MM.1S (cell line): ENCODE results near the gene LARP1.

Source experiments
- CTCF ChIP-seq: fragments of 300-600 bp; sonication (generic); IDR thresholded peaks from 2 replicates; pipeline ENCODE4 v1.5.1; 2016; ENCODE audit warnings: antibody characterized with exemption, low read length, mixed read lengths
- EZH2 ChIP-seq: fragments of 300-600 bp; sonication (generic); optimal IDR thresholded peaks from 2 replicates; pipeline ENCODE3; 2017; ENCODE audit warnings: low read depth, mild to moderate bottlenecking, antibody characterized with exemption, low read length, mixed read lengths
- EZH2phosphoT487 ChIP-seq: fragments of 300-600 bp; sonication (generic); IDR thresholded peaks from 2 replicates; pipeline ENCODE4 v1.6.1; 2018; ENCODE audit warnings: antibody characterized with exemption, low read length

GRCh38 chr5:154713615-154714125 is 41.5 kb upstream of the LARP1 start:
- TF ChIP-seq EZH2 (no peak), EZH2phosphoT487 (no peak), CTCF (no peak)
